ENCODE results near the gene MYO18A.

GRCh38 chr17:29176558-29177351 lies 3.4 kb downstream of the MYO18A start:
- TF ChIP-seq POLR2A (IDR thresholded peaks at IDR 0.05) (no peak), CTCF (IDR thresholded peaks at IDR 0.05) (no peak)

Data from uterus (tissue), 2 donors.